Upper lobe of left lung (tissue), 4 donors: ENCODE data around the gene TMPRSS9.

ENCODE experiments used
- EP300 ChIP-seq, 4 donors: sonication (generic); formaldehyde crosslinking; IDR thresholded peaks; one replicate each; pipeline ENCODE4 v1.5.1; 2017; ENCODE audit warnings: antibody characterized with exemption in 4 of 4, control low read depth in 2 of 4
- POLR2A ChIP-seq, 4 donors: fragments of 450-650 bp; IDR thresholded peaks; one replicate each; pipeline ENCODE4 v1.5.1; 2016 to 2017; ENCODE audit warnings: antibody characterized with exemption in 4 of 4, mild to moderate bottlenecking in 2 of 4
- POLR2AphosphoS5 ChIP-seq, 2 donors: sonication (generic); formaldehyde crosslinking; IDR thresholded peaks; one replicate each; pipeline ENCODE4 v1.5.1; 2017; ENCODE audit warnings: antibody characterized with exemption in 2 of 2
- TF ChIP-seq, protein P1 (sequence below), 6 experiments: fragments of 450-650 bp in 4 of 6; fragments of 200-600 bp in 2 of 6; sonication (generic) in 2 of 6; IDR thresholded peaks; one replicate each; pipeline ENCODE4 v1.5.1; 2016 to 2019; ENCODE audit warnings: antibody characterized with exemption in 6 of 6

DNA sequence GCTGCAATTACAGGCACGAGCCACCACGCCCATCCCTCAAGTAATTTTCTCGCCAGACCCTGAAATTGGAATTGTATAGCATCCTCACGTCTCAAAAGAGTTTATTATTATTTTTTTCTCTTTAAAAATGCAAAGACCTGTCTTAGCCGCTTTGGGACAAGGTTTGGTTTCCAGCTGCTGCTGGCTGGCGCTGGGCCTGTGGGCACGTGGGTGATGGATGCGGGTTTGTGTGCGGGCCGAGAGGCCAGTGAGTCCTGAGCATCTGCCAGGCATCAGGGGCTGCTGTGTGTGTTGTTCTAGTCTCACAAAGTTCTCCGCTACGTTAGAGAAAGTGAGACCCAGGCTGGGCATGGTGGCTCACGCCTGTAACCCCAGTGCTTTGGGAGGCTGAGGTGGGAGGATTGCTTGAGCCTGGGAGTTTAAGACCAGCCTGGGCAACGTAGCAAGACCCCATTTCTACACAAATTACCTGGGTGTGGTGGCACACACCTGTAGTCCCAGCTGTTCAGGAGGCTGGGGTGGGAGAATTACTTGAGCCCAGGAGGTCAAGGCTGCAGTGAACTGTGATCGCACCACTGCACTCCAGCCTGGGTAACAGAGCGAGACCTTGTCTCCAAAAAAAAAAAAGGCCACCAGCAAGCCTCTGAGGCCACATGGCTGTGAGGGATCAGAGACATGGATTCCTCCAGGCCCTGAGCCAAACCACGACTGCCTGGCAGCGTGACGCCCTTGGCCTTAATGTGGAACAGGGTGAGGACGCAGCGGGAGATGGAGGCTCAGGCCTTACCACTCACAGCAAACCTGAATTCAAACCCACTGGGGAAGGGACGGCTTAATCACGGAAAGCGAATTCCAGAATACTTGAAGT lies 4.7 kb upstream of the TMPRSS9 start:
- TF ChIP-seq, protein P1, sequence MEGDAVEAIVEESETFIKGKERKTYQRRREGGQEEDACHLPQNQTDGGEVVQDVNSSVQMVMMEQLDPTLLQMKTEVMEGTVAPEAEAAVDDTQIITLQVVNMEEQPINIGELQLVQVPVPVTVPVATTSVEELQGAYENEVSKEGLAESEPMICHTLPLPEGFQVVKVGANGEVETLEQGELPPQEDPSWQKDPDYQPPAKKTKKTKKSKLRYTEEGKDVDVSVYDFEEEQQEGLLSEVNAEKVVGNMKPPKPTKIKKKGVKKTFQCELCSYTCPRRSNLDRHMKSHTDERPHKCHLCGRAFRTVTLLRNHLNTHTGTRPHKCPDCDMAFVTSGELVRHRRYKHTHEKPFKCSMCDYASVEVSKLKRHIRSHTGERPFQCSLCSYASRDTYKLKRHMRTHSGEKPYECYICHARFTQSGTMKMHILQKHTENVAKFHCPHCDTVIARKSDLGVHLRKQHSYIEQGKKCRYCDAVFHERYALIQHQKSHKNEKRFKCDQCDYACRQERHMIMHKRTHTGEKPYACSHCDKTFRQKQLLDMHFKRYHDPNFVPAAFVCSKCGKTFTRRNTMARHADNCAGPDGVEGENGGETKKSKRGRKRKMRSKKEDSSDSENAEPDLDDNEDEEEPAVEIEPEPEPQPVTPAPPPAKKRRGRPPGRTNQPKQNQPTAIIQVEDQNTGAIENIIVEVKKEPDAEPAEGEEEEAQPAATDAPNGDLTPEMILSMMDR (IDR thresholded peaks at IDR 0.05): no peak
- TF ChIP-seq POLR2A (IDR thresholded peaks at IDR 0.05) (no peak), POLR2AphosphoS5 (IDR thresholded peaks at IDR 0.05) (no peak), EP300 (IDR thresholded peaks at IDR 0.05) (no peak)
